Measurements from ENCODE around the gene KDM1B.

The KDM1B gene

GRCh38 chr6:18136260-18136659, 19.0 kb upstream of the KDM1B start:
- TF ChIP-seq CTCF (conservative IDR thresholded peaks at IDR 0.05; ENCODE audit: low read depth) = no peak
- H3K27ac ChIP-seq = no peak overlapping the region
- no peak for DNase-seq (ENCODE audit: low spot score)
- ChIA-PET POLR2A (ENCODE audit: low non-redundant PET) (no interaction called here), CTCF (interaction anchor here (1.0 kb wide), 1 partner anchor 9 kb away, joined by 6 read pairs; no protein-coding TSS in a partner anchor)

- POLR2A ChIA-PET (ENCODE audit: low non-redundant PET) = no interaction called here
- TF ChIP-seq CTCF (conservative IDR thresholded peaks at IDR 0.05; ENCODE audit: low read depth) = no peak
- no peak for DNase-seq (ENCODE audit: low spot score)
- CTCF ChIA-PET = interaction anchor here (0.7 to 1.5 kb wide), 2 partner anchors 9 to 36 kb away, joined by 4 read pairs; no protein-coding TSS in a partner anchor
- H3K27ac ChIP-seq = no peak overlapping the region
These were observed 16.3 kb upstream of the KDM1B start for GRCh38 chr6:18138906-18139305.

- H3K27ac ChIP-seq = no peak overlapping the region
- POLR2A ChIA-PET (ENCODE audit: low non-redundant PET) = no interaction called here
- TF ChIP-seq CTCF (conservative IDR thresholded peaks at IDR 0.05; ENCODE audit: low read depth) = no peak
- CTCF ChIA-PET = interaction anchor here (1.5 kb wide), 1 partner anchor 10 kb away, joined by 4 read pairs; no protein-coding TSS in a partner anchor
- no peak for DNase-seq (ENCODE audit: low spot score)
These were observed 15.1 kb upstream of the KDM1B start for GRCh38 chr6:18139935-18140621.

DNA sequence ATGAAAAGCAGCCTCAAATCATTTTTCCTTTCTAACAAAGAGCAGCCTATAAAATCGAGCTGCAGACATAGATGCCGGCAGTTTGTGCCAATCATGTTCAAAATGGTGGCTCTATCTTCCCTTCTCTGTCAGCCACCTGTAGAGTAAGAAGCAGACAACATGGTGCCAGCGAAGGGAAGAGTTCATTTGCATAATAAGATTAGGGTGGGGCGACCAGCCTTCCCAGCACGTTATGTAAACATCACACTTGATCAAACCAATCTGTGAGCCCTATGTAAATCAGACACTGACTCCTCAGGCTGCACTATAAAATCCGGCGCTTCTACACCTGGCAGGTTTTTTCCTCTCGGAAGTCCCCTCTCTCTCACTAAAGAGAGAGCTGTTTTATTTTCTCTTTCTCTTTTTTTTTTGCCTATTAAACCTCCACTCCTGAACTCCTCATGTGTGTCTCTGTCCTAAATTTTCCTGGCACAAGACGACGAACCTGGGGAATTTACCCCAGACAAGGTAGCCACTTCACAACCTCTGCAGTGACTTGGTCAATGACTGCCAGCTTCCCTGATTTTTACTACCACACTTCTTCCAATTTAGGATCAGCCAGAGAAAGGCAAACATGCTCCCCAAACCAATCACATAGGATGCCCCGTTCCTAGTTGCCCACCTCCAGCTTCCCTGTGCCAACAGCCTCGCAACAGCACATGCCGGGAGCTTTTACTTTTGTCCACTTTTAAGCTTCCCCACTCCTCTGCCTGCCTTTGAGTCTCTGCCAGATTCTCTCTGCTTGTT, 13.2 kb upstream of the KDM1B start:
- POLR2A ChIA-PET (ENCODE audit: low non-redundant PET) = no interaction called here
- no peak for TF ChIP-seq CTCF (conservative IDR thresholded peaks at IDR 0.05; ENCODE audit: low read depth)
- no peak for DNase-seq (ENCODE audit: low spot score)
- CTCF ChIA-PET = interaction anchor here (0.6 kb wide), 1 partner anchor 883 kb away, joined by 3 read pairs; no protein-coding TSS in a partner anchor
- H3K27ac ChIP-seq = no peak overlapping the region

GRCh38 chr6:18142591-18142861, 12.7 kb upstream of the KDM1B start:
- ChIA-PET CTCF (interaction anchor here (0.6 kb wide), 1 partner anchor 883 kb away, joined by 3 read pairs; no protein-coding TSS in a partner anchor), POLR2A (ENCODE audit: low non-redundant PET) (no interaction called here)
- no peak for DNase-seq (ENCODE audit: low spot score)
- no peak overlapping the region for H3K27ac ChIP-seq
- no peak for TF ChIP-seq CTCF (conservative IDR thresholded peaks at IDR 0.05; ENCODE audit: low read depth)

- H3K27ac ChIP-seq = no peak overlapping the region
- POLR2A ChIA-PET (ENCODE audit: low non-redundant PET) = no interaction called here
- no peak for TF ChIP-seq CTCF (conservative IDR thresholded peaks at IDR 0.05; ENCODE audit: low read depth)
- peak; percentile 36 for DNase-seq (ENCODE audit: low spot score)
- CTCF ChIA-PET = interaction anchor here (0.5 to 0.6 kb wide), 2 partner anchors 24 to 48 kb away, joined by 4 to 6 read pairs; no protein-coding TSS in a partner anchor
These were observed 8.1 kb upstream of the KDM1B start for GRCh38 chr6:18147160-18147559.

Measured in RWPE1 (cell line).